ENCODE measurements around the gene CNOT10. TPM values are rescaled to one million over a fixed set of nuclear protein-coding genes. Genes with fewer than 3 reads are reported as not detected.

CNOT10 gene
- total RNA-seq (ENCODE audit: low replicate concordance), result 23.8 and 46.6 TPM in 2 replicates

GRCh38 chr3:32684800-32685542, at the start of gene CNOT10:
Gene CNOT10 (plus strand): TSS chr3:32685188. CDS start chr3:32685461, 273 bp downstream.
- H3K4me3 ChIP-seq (ENCODE audit: low read depth, low read length), result peak within 1 kb of the TSS; percentile 88
- DNase-seq (ENCODE audit: low read depth), result peak; percentile 82
- no peak for TF ChIP-seq CTCF (IDR thresholded peaks at IDR 0.05; ENCODE audit: insufficient read depth, low read length)

- no peak for DNase-seq (ENCODE audit: low read depth)
- no peak overlapping the region for H3K4me3 ChIP-seq (ENCODE audit: low read depth, low read length)
- no peak for TF ChIP-seq CTCF (IDR thresholded peaks at IDR 0.05; ENCODE audit: insufficient read depth, low read length)
Measured at GRCh38 chr3:32640939-32641338, 44.0 kb upstream of the CNOT10 start.

GRCh38 chr3:32641356-32641755, 43.6 kb upstream of the CNOT10 start:
- TF ChIP-seq CTCF (IDR thresholded peaks at IDR 0.05; ENCODE audit: insufficient read depth, low read length), result no peak
- H3K4me3 ChIP-seq (ENCODE audit: low read depth, low read length), result no peak overlapping the region
- peak; percentile 45 for DNase-seq (ENCODE audit: low read depth)

- TF ChIP-seq CTCF (IDR thresholded peaks at IDR 0.05; ENCODE audit: insufficient read depth, low read length), result no peak
Measured at GRCh38 chr3:32643354-32643753, 41.6 kb upstream of the CNOT10 start.

GRCh38 chr3:32643816-32644215, 41.2 kb upstream of the CNOT10 start:
- no peak for DNase-seq (ENCODE audit: low read depth)
- TF ChIP-seq CTCF (IDR thresholded peaks at IDR 0.05; ENCODE audit: insufficient read depth, low read length), result no peak
- H3K4me3 ChIP-seq (ENCODE audit: low read depth, low read length), result no peak overlapping the region

More at GRCh38 chr3:32643354-32643753, 41.6 kb upstream of the CNOT10 start:
- no peak for DNase-seq (ENCODE audit: low read depth)
- no peak overlapping the region for H3K4me3 ChIP-seq (ENCODE audit: low read depth, low read length)

GRCh38 chr3:32644380-32644779, 40.6 kb upstream of the CNOT10 start:
- H3K4me3 ChIP-seq (ENCODE audit: low read depth, low read length), result no peak overlapping the region
- DNase-seq (ENCODE audit: low read depth), result no peak
- no peak for TF ChIP-seq CTCF (IDR thresholded peaks at IDR 0.05; ENCODE audit: insufficient read depth, low read length)
